ENCODE data around the gene S1PR3. TPM values are rescaled to one million over a fixed set of nuclear protein-coding genes. Genes with fewer than 3 reads are reported as not detected.

The S1PR3 gene
- total RNA-seq, 4 donors from 2014 or later, result 5.6 to 8.1 (median 6.0) TPM

DNA sequence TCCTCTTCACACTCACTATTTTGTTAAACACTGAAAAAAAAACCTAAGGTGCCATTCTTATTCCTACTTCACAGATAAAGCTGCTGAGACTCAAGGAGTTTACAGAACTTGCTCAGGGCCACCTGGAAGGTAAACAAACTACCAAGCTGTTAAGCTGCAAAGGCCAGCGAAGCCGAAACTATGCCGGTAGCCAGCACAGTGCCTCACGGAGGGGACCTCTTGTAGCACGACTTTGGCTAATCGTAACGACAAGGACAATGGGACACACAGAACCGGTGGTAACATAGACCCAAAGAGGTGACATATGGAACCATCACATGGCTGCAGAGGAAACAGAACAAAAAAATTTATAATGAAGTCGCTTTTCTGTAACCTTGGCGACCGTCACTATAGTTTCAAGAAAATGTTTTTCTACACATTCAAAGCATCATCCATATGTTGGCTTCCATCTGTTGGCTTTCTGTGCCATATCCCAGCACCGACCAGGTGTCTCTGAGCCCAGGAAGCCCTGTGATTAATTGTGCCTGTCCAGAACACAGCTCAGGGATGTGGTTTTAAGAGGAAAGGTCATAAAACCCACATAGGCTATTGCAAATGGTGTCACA, 60.3 kb downstream of the S1PR3 start:
- Histone ChIP-seq H3K9me3 (no peaks in the 10 kb centered on the region), H3K27ac (no peak overlapping the region), H3K27me3 (no peaks in the 10 kb centered on the region), H3K4me1 (no peaks in the 10 kb centered on the region), H3K4me3 (replicated peaks in 1 of 3) (no peak overlapping the region), H3K36me3 (no peaks in the 10 kb centered on the region)
- intact Hi-C loops (cut with DNase I), result no loop called here
- TF ChIP-seq POLR2A (IDR thresholded peaks at IDR 0.05), result no peak
- no peak for TF ChIP-seq CTCF (IDR thresholded peaks at IDR 0.05)
- DNase-seq, result no peak
- WGBS, 2 donors, result 81 to 87% methylated on average over 12 of the region's 12 CpGs

DNA sequence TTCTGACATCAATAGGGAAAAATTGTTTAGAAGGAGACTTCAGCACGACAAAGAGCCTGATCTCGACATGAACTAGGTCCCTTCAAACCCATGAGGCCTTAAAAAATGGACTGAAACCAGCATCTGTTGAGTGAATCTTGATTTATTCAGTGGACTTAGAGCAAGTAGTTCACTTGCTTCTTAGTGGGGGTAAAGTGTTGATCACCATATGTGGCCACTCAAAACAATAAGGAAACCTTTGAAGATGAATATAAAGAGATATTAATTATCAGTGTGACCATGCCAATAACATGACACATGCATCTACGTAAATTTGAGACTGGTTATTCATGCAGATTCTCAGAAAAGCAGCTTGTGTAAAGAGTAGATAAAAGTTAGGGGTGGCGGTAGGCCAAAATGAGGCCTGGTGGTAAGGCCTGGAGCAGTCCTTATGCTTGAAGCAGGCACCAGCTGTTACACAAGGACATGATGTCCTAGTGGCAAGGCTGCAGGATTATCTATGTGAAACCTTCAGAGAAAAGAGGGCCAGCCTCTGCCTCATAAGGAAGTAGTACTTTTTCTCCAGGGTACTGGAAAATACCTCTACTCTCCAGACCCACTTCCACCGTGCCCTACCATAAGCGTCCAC, 61.3 kb downstream of the S1PR3 start:
- intact Hi-C loops (cut with DNase I), result no loop called here
- DNase-seq, result no peak

DNA sequence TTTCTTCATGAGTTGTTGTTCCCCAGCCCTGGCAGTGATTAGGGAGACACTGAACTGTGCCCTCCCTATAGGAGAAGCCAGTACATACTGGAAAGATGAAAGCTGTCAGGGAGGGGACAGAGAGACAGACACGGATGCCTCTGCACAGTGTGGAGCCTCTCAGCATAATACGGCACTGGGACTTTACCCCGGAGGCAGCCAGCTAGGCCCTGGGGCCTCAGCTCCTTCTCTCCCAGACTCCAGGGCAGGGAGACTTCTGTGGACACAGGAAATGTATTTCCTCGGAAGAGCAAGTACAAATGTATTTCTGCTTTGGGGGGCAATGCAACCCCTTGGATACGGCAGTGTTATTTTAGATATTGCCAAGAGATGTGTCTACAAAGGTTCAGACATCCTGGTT, 62.0 kb downstream of the S1PR3 start:
- H3K27ac ChIP-seq, result no peak overlapping the region
- H3K4me3 ChIP-seq (replicated peaks in 1 of 3), result no peak overlapping the region
- H3K9me3 ChIP-seq, result no peaks in the 10 kb centered on the region
- no peaks in the 10 kb centered on the region for H3K36me3 ChIP-seq
- WGBS, 2 donors, result 86 to 93% methylated on average over 5 of the region's 5 CpGs
- intact Hi-C loops (cut with DNase I), result no loop called here
- TF ChIP-seq POLR2A (IDR thresholded peaks at IDR 0.05), result no peak
- TF ChIP-seq CTCF (IDR thresholded peaks at IDR 0.05), result no peak
- no peaks in the 10 kb centered on the region for H3K4me1 ChIP-seq
- no peak for DNase-seq
- H3K27me3 ChIP-seq, result no peaks in the 10 kb centered on the region

More for the DNA sequence above, 61.3 kb downstream of the S1PR3 start:
- H3K27me3 ChIP-seq, result no peaks in the 10 kb centered on the region
- 94 to 96% methylated on average over 6 of the region's 6 CpGs for WGBS, 2 donors
- H3K9me3 ChIP-seq, result no peaks in the 10 kb centered on the region
- no peak overlapping the region for H3K27ac ChIP-seq
- no peaks in the 10 kb centered on the region for H3K4me1 ChIP-seq
- H3K4me3 ChIP-seq (replicated peaks in 1 of 3), result no peak overlapping the region
- no peaks in the 10 kb centered on the region for H3K36me3 ChIP-seq
- no peak for TF ChIP-seq CTCF (IDR thresholded peaks at IDR 0.05)
- TF ChIP-seq POLR2A (IDR thresholded peaks at IDR 0.05), result no peak

Other genes with a start within 250 kb of the S1PR3 start
- 1 to 10 TPM in 3 of 4 donors, under 1 TPM in 1; 0.40 to 5.9 (median 1.2) TPM for gene SHC3, start 187.3 kb downstream of the S1PR3 start, total RNA-seq

All from thyroid gland (tissue), 4 donors.